RPMI7951 (cell line): ENCODE results near the gene TMEM134. TPM values are rescaled to one million over a fixed set of nuclear protein-coding genes. Genes with fewer than 3 reads are reported as not detected.

Source experiments
- DNase-seq: peaks from one replicate; pipeline ENCODE4 v3.0.0-alpha.2; 2012; ENCODE audit warnings: low read depth
- total RNA-seq: library from RNA; depleted of rRNA; stranded (reverse); fragments of >200 nt; shearing (Covaris generic); gene quantifications from 2 replicates; pipeline ENCODE4 v1.2.3, GENCODE V29; 2014

Gene TMEM134
- total RNA-seq, 1 experiment from 2014 or later: 28.0 TPM

DNA sequence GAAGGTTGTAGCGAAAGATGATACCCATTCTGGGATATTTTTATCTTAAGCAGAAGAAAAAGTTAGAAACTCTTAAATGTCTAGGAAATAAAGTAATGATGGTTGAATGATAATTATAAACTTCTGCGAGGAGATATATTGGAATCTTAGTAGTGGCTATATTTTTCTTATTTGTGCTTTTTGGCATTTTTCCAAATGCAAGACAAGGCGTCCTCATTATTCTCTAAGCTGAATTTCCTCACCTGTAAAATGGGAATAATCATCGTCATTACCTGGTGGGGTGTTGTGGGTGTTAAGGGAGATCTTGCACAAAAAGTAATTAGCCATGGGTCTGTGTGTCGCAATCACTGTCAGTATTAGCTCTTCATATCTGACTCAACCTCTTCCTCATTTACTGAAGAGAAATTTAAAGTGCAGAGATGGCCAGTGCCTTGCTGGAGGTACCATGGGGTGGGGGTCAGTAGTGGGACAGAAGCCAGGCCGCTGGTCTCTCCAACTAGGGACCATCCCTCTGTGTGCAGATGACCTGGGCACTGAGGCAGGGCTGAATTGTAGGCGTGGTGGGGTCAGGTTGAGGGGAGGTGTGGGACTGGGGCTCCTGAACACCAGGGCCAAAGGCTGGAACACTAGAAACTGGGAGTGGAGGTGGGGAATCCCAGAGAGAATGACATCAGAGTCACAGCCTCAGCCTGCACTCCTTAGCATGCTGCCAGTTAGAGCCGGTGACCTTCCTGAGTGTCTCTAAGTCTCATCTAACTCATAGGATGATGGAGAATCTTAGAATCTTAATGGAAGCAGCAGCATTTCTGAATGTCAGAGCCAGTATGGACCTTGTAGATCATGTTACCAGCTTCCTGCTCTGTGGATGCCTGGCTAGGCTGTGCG, 32.0 kb upstream of the TMEM134 start:
- no peak for DNase-seq

DNA sequence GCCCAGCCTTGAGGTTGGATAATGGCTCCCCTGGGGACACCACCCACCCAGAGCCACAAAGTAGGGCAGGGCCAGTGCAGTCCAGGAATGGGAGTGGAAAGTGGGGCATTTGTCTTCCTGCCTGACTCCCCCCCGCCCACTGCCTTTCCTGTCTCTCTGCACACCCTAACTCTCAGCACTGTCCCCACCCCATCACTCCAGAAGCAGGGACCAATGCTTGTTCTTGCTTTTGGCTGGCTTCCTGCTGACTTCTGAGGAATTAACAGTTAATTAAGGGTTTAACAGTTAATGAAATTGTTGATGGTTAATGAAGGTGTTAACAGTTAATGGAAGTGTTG, 31.4 kb upstream of the TMEM134 start:
- no peak for DNase-seq

DNA sequence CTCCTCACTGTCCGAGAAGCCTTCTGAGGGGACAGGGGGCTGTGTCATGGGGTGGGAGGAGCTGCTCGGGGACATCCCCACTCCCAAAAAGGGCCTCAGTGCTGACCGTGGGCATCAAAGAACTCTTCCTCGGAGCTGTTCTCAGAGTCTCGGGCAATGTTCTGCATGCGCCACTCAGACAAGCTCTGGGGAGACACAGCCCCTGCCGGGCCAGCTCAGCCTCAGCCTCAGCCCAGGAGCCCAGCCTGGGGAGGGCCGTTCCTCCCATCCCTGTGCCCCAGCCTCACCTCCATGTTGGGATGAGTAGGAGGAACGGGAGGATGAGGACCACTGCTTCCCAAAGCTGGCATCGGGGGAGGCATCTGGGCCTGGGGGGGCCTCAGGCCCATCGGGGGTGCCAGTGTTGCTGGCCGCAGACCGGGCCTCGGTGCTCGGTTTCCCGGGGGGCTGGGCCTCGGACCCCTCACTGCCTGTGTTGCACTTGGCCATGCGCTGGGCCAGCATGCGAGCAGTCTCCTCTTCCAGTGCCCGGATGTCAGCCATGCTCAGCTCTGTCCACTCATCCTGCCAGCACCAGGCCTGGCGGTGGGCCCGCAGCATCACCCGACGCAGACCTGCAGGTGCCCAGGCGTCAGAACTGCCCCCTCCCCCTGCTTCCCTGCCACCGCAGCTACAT, 30.9 kb upstream of the TMEM134 start:
- no peak for DNase-seq

DNA sequence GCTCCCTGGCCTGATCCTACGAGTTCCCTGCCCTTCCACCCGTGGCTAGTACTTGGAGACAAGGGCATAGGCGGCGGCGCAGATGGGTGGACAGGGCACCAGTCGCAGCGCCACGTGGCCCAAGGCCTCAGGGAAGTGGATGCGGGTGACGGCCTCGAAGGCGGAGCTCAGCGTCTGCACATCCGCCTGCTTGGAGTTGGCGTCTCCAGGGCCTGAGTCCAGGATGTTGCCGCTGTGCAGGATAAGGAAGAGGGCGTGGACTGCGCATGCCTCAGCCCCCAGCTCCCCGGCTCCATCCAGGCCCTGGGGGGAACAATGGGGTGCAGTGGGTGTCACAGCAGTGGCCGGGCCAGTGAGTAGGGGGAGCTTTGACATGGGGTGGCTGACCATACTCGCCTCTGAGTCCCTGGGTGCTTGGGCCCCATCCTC, 29.5 kb upstream of the TMEM134 start:
- DNase-seq: no peak

DNA sequence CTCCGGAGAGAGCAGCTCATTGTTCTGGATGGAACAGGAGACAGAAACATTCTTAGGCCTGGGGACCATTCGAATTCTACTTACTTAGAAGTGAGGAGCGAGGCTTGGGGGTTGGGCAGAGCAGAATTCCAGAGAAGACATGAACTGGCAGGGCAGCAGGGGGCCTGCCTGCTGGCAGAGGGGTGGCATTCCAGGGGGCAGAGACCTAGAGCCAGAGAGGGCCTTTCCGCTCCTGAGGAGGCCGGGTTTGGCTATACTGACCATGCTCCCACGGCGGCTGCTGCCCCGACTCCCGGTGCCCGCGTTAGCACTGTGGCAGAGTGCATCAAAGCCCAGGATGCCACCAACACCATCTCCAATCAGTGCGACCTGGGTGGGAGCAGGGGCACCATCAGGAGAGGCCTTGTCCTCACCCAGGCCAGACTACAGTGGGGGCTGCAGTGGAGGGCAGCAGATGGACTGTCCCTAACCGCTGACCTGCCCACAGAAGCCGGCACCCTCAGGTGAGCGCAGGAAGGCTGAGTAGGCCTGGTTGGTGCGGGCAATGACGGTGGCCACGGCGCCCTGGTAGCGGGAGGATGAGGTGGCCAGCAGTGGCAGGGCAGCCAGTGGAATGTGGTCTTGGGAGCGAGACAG, 28.7 kb upstream of the TMEM134 start:
- no peak for DNase-seq

DNA sequence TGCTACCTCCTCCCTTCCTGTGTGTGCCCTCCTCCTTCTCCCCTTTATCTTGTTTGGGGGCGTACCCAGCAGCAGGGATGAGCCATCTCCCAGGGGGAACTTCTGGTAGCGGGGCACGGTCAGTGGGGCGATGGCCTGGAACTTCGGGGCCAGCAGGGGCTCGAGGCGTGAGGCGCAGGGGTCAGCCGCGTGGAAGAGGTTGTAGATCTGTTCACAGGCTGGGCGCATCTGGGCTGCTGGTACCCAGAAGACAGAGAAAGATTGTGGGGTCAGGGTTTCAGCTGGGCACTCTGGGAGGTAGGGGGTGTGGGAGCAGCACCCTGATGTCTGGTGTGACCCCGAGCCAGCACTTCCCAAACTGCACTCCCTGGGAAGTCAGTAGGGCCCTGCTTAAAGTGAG, 27.1 kb upstream of the TMEM134 start:
- DNase-seq: no peak

DNA sequence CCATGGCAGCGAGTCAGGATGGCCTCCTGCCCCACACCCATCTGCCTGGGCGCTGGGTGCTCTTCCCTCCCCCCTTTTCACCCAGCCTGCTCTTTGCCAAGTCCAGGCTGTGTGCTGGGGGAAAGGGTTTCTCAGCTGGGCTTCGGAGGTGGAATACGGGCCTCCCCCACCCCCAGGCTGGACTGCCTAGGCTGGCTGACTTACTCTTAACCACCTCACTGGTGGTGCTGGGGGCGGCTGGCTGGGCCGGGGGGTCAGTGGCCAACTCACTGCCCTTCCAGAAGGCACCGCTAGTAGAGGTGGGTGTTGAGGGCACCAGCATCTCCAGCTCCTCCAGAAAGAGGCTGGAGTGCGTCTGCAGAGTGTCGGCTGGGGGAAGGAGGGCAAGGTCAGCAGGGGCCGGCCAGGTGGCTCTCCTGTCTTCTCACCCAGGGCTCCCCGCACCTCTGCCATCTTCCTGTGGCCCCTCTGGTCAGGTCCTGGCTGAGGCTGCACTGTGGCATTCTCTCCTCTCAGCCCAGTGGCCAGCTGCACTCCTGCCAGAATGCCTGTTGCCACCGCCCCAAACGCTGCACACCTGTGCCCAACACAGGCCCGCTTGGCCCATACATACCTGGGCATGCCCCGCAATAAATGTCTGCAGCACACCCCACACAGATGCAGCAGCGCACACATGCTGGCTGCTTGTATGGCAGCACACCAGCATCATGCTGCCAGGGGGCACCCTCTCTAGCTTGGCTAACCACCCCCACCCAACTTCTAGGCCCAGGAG, 26.4 kb upstream of the TMEM134 start:
- DNase-seq: no peak

DNA sequence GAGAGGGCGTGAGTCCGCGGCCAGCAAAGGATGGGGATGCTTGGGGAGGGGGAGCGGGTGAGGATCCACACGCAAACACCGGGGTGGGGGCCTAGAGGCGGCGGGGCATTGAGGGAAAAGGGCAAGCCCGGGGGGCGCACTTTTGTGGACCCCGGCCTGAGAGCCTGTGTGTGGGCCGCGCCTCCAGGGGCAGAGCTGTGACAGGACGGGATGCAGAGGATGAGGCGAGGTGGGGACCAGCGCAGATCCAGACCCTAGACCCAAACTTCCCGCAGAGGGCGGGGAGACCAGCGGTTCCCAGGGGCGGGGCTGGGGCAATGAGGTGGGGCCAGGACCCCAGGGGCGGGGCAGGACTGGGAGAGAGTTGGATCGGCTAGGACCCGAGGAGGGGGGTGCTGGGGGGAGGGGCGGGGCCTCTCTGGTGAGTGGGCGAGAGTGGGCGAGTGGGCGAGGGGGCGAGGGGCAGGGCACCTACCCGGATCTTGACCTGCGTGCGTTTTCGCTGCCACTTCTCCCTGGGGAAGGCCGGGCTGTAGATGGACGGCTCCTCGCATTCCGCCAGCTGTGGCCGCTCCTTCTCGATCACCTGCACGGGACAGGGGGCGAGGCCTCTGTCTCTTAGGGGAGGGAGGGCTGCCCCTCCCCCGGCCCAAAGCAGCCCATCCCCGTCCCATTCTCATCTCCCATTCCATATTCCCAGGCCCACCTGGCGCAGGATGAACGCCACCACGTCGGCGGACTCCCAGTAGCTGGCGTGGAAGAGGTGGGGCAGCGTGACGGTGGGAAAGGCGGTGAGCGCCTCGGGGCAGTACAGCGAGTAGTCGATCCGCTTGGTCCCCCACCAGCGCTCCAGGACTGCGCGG, 25.6 kb upstream of the TMEM134 start:
- no peak for DNase-seq

DNA sequence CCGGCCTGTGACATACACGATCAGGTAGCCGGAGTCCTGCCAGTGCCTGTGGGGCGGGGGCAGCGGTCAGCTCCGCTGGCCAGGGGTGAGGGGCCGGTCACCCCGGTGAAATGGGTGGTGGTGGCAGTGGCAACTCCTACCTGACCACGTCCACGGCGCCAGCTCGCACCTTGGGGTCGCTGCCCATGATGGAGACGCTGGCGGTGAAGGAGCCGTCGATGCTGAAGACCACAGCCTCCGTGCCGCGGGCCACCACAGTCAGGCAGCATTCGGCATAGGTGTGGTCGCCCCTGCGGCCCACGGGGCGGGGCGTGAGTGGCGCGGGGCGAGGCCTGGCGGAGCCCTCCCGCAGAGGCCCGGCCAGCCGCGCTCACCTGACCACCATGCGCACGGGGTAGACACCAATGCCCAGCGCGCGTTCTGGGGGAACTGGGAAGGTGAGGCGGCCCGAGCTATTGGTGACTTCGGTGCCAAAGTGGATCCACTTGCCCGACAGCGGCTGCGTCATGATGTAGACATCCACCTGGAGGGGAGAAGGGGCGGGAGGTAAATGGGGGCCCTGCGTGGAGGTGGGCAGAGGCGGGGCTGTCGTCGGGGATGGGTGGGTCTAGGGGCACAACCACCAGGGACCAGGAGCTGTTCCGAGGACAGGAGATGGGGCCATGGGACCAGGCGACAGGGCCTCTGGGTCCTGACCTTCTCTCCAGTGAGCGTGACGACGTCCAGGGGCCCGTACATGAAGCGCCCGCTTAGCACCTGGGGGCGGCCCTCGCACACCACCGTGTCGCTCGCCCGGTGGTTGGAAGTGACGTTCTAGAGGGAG, 24.7 kb upstream of the TMEM134 start:
- DNase-seq: no peak

DNA sequence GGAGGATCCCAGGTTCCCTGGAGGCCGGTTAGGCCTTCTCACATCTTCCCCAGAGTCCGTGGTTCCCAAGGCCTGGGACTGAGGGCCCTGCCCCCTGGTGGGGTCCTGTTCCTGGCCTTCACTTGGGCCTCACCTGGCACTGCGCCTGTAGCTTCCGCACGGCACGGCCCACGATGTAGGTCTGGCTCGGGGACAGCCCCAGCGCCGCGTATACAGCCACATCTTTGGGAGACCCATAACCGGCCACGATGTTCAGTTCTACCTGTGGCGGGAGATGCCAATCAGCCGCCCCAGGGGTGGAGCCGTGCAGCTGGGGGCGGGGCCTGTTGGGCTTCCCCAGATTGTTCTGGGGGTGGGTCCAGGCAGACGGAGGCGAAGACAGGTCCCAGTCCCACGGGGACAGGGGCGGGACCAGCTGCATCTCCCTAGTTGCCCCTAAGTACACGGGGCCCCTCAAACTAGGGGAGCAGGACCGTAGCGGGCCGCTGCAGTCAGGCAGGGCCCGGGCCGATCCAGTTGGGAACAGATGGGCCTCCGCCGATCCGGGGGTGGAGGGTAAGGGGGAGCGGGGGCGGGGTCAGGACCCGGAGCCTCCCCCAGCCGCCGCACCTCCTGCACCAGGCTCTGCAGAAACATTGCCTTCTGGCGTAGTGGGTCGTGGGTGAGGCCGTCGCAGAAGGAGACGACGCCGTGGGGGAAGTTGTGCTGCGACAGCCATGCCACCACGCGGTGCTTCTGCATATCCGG, 23.9 kb upstream of the TMEM134 start:
- no peak for DNase-seq

DNA sequence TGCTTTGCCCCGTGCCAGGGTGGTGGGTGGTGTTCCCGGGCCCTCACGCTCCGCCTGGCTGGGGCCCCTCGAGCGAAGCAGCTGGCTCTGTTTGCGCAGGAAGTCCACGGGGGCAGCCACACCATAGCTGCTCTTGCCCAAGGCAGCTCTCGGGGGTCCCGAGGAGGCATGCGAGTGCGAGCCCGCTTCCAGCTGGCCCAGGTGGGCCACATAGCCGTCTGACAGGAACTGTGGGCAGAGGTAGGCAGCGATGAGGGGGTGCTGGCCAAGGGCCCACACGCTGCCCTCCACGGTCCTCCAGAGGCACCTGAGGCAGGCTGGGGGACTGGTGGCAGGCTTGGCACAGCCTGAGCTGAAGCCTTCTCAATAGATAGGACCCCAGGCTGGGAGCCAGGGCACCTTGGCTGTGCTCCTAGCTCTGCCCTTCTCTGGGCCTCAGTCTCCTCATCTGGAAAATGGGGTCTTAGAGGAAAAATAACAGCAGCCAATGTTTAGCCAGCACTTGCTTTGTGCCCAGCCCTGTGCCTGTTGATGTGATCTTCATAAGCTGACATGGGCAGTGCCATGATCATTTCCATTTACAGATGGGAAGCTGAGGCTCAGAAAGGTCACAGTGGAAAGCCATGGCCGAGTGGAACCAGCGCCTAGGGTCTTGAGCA, 23.1 kb upstream of the TMEM134 start:
- no peak for DNase-seq

DNA sequence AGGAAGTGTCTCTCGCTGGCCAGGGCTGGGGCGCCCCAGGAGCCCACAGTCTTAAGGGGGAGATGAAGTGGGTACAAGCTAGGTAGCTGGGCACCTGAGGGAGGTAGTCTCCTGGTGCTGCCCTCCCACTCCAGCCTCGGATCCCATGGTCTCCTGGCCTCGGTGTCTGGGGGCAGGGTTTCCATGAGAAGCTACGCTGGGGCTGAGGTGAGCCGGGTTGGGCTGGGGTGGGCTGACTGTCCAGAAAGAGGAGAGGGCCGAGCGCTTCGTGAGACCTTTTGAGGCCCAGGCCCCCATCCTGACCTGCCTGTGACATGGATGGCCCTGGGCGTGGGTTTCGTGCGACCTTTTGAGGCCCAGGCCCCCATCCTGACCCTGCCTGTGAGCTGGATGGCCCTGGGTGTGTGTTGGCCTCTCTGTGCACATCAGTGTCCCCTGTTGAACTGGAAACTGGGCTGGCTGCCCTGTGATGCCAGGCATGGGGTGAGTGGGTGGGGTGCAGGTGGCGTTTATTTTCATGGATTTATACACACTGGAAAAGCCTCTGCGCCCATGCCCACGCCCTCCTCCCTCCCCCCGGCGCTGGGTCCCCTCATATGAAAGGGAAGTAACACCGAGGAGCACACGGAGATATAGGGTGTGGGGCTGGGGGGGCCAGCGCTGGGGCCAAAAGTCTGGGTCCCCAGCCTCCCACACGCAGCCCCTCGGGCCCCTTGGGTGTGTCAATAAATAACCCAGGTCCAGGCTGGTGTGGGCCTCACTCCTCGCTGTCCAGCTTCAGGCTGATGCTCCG, 22.4 kb upstream of the TMEM134 start:
- no peak for DNase-seq

DNA sequence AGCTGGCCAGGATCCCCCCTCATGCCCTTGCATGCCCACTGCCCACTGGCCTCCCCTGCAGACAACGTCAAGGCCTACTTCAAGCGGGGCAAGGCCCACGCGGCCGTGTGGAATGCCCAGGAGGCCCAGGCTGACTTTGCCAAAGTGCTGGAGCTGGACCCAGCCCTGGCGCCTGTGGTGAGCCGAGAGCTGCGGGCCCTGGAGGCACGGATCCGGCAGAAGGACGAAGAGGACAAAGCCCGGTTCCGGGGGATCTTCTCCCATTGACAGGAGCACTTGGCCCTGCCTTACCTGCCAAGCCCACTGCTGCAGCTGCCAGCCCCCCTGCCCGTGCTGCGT, 21.6 kb upstream of the TMEM134 start:
- DNase-seq: no peak

DNA sequence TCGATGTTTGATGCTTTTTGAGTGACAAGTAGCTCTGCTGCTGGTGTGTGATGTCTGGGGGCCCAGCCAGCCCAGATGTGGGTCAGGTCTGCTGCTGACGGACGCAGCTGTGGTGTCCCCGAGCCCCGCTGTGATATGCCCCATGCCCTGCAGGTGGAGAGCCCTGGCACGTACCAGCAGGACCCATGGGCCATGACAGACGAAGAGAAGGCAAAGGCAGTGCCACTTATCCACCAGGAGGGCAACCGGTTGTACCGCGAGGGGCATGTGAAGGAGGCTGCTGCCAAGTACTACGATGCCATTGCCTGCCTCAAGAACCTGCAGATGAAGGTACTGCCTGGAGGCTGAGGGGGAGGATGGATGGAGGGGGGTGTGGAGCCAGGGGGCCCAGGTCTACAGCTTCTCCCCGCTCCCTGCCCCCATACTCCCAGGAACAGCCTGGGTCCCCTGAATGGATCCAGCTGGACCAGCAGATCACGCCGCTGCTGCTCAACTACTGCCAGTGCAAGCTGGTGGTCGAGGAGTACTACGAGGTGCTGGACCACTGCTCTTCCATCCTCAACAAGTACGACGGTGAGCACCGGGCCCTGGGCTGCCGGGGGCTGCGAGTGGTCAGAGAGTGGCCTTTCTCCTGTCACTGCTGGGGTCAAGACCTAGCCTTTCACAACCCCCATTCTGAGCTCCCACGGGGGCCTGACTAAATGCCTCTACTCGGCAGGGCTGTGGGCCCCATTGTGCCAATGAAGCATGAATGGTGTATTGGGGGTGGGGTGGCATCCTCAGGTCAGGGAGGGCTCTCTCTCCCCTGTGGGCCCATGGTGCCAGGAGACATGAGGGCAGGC, 21.1 kb upstream of the TMEM134 start:
- no peak for DNase-seq

DNA sequence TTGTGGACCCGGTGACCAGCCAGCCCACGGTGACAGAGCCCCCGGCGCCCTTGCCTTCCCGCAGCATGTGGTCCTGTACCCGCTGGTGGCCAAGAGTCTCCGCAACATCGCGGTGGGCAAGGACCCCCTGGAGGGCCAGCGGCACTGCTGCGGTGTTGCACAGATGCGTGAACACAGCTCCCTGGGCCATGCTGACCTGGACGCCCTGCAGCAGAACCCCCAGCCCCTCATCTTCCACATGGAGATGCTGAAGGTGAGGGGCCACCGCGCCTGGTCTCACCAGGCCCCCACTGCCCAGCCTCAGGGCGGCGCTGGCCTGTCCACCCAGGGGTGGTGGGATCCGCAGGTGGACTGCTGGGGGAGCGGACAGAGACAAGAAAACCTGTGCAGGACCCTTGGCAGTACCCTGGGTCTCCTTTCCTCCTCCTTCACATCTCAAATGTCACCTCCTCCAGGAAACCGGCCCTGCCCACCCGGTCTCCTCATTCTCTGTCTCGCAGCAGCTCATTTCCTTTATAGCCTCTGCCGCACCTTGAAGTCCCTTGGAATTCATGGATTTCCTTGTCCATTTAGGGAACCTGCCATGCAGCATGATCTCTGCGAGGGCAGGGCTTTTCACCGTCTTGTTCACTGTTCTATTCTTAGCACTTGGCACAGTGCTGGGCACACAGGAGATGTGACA, 20.3 kb upstream of the TMEM134 start:
- DNase-seq: no peak

DNA sequence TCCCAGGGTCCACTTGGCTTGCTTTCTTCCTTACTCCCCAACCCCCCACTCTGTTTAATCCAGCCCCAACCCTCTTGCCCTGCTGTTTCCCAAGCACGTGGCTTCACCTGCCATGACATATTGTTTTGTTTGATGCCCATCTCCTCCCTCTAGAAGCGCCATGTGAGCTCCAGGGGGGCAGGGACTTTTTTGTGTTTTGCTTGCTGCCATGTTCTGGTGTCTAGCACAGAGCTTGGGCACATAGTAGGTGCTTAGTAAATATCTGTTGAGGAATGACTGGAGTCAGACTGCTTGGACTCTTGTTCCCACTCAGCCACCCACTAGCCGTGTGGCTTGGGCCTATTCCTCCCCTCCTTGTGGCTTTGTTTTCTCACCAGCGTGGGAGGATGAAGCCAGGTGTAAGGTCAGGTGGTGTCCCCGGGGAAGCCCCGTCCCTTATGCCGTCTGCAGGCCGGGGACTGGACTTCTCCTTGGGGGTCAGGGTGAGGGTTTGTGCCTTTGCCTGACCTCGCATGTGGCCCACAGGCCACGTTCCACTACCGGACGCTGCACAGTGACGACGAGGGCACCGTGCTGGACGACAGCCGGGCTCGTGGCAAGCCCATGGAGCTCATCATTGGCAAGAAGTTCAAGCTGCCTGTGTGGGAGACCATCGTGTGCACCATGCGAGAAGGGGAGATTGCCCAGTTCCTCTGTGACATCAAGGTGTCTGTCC, 17.6 kb upstream of the TMEM134 start:
- no peak for DNase-seq
